Activated T-cell treated with anti-CD3 and anti-CD28 coated beads, Interleukin-2, amount 50 U/mL, for 1 hour (primary cell): Measurements from ENCODE around the gene SLC6A11.

Experiments used
- DNase-seq: peaks from one replicate; pipeline ENCODE4 v3.0.0-alpha.2; 2020

SLC6A11 gene

GRCh38 chr3:10933805-10934481 lies 117.9 kb downstream of the SLC6A11 start:
- DNase-seq, result no peak

- no peak for DNase-seq
These were observed 119.0 kb downstream of the SLC6A11 start for GRCh38 chr3:10935028-10935427.

DNA sequence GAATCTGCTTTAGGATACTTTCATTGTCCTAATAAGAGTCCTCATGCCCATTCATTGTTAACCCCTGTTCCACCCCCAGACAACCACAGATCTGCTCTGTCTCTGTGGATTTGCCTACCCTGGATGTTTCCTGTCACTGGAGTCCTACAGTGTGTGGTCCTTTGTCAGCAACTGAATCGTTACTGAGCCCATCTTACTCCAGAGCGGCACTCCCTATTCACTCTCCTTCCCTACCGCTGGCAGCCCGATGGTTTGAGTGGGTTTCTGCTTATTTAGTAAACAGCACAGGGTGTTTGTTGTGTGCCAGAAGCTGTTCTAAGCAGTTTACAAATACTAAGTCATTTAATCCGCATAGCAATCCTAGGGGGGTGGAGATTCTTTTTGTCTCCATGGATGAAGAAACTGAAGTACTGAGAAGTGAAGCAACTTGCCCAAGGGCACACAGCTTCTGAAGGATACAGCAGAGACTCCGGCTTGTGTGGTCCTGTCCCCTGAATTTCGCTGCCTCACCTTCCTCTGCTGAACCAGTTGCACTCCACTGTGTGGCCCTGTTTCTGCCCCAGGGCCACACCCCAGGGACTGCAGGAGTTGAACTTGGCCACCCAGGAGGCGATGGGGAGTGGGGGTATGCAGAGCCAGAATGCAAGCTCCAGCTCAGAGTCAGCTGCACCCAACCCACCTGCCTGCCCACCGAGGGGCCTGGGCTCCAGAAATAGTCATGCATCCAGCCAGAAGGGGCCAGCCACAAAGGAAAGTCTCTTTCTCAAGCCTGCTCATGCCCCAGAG lies 120.0 kb downstream of the SLC6A11 start:
- no peak for DNase-seq

DNA sequence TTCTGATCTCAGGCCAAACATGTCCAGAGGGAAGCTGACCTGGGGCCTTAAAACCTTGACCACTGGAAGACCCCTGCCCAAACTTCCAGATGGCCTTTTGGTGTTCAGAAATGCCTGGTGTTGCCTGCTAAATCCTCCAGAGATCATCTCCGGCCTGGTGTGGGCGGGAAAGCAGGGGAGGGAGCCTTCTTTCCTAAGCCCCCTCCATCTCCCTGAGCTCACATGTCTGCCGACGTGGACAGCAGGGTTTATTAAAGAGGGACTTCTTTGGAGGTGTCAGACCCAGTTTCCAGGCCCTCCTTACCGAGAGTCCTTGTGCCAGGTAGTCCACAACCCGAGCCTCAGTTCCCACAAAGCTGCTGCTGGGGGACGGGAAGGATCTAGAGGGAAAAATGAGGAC lies 120.7 kb downstream of the SLC6A11 start:
- DNase-seq, result no peak

DNA sequence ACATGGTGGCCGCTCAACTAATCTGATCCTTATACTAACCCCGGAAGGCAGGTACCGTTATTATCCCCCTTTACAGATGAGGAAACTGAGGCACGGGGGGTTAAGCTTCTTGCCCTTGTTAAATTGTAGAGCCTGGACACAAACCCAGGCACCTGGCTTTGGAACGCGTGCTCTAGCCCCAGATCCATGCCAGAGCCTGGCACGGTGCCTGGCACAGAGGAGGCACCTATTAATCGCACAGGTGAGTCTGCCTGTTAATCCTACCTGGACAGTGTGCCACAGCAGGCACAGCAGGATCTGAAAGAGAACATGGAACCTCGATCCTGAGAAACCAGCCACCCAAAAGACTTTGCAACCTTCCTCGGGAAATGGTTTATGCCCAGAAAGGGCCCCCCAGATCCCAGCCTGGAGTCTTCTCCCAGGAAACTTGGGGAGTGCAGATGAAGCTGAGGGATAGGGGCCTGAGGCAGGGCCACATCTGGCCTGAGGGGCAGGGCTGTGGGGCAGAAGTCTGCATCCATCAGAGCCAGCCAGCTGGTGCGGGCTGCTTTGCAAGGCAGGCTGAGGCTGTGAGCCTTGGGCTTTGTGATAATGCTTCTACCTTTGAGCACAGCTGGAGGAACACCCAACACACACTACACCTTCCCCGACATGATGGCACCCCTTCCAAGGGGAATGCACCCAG lies 121.3 kb downstream of the SLC6A11 start:
- DNase-seq, result no peak

GRCh38 chr3:10939556-10939955 lies 123.5 kb downstream of the SLC6A11 start:
- DNase-seq, result no peak

DNA sequence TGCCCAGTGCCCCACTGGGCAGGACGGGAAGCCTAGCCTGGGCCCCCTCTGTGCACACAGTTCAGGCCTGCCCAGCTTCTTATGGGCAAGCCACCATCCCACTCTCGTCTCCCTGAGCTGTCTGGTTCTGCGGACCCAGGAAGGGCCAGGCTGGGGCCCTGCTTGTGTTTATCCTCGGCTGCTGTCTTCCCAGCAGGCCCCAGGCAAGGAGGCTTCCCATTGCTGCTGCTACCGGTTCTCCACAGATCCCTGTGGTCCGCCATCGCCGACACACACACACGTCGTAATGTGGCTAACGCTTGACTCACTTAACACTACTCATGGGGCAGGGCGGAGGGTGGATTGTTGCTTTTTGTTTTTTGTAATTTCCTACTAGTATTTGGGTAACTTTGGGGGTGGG lies 124.1 kb downstream of the SLC6A11 start:
- no peak for DNase-seq

GRCh38 chr3:10941972-10942371 lies 125.9 kb downstream of the SLC6A11 start:
- DNase-seq, result peak; percentile 26

DNA sequence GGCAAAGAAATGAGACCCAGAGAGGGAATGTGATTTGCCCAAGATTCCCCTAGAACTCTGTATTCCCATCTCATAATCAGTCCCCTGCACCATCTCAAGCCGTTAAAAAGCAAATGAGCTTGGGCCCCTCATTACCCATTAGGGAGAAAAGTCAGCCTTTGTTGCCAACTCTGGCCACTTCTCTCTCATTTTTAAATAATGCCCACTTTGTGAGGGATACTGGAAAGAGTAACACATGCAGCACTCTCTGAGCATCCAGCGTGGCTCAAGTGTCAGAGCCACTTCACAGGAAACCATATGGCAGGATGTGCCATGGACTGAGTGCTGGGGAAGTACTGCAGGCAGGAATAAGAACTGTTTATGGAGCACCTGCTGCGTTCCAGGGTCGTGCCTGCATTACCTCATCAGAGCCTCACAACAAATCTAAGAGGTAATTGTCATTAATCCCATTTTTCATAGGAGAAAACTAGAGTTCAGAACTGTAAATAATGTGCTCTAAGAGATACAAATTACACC lies 126.7 kb downstream of the SLC6A11 start:
- no peak for DNase-seq

GRCh38 chr3:10944866-10945265 lies 128.8 kb downstream of the SLC6A11 start:
- DNase-seq, result no peak

DNA sequence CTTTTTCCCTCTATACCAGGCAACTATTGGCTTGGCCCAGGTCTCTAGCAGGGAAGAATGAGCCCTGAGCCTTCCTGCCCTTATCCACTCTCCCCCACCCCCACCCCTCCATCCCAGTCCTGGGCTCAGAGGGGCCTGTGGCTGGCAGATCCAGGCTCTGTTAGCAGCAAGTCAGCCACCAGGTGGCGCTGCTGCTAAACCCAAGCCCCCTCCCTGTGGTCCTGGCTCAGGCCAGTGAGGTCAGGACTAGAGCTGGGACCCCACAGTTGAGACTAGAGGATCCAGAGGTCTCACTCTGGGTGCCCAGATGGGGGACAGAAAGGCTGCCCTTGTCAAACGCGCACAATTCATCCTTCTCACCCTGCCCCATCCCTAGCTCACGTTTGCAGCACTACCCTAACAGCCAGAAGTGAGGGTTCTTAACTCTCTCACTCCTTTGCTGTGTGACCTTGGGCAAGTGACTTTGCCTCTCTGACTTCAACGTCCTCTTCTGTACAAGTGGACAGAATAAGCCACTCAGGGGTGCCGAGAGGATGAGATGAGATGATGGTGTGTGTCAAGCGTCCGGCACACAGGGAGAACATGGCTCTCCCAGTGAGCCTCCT lies 129.8 kb downstream of the SLC6A11 start:
- DNase-seq, result peak; percentile 46

GRCh38 chr3:10946526-10946925 lies 130.5 kb downstream of the SLC6A11 start:
- DNase-seq, result no peak

DNA sequence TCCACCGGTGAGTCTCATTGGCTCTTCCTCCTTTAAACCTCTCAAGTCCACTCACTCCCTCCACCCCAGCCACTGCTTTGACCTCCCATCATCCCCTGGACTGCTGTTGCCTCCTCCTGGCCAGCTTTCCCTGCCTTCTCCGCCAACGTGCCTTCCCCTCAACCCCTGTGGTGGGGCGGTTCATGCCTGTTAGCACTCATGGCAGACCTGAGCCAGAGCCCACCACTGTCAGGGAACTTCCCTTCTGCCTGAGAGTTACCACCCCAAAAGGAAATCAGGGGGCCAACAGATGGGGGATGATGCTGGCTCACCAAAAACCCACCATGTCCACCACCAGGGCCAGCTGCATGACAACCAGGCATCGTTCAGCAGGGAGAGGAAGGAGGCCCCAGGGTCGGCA lies 132.3 kb downstream of the SLC6A11 start:
- DNase-seq, result no peak

- DNase-seq, result no peak
These were observed 133.2 kb downstream of the SLC6A11 start for GRCh38 chr3:10949197-10949596.

- DNase-seq, result no peak
These were observed 134.7 kb downstream of the SLC6A11 start for GRCh38 chr3:10950476-10951294.

GRCh38 chr3:10951295-10951926 lies 135.4 kb downstream of the SLC6A11 start:
- no peak for DNase-seq

DNA sequence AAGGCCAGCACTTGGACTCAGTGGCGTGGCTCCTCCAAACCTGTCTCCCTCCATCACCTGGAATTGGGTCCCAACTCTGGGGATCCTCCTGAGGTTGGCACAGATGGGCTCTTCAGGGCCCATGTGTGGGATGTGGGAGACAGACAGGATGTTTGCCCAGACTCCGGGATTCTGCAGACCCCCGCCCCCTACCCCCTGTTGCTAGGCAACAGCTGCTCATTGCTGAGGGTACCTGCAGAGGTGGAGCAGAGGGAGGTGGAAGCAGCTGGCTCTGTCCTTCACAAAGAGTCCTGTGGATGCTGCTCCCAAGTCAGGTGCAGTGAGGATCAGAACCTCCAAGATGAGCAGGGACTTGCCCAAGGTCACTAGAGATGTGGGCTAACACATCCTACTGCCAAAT lies 136.5 kb downstream of the SLC6A11 start:
- DNase-seq, result no peak

DNA sequence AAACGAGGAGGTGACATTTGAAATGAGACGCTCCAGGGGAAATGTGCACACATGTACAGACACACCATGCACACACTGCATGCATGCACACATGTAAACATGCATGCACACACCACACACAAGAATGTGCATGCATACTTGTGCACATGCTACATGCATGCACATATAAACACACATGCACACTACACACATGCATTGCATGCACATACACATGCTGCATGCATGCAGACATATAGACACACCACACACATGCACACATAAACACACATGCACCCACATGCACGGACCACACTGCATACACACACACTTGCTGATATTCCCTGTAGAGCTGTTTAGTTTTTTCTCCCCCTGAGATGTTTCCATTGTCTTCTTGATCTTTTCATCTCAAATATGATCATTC lies 138.7 kb downstream of the SLC6A11 start:
- no peak for DNase-seq

DNA sequence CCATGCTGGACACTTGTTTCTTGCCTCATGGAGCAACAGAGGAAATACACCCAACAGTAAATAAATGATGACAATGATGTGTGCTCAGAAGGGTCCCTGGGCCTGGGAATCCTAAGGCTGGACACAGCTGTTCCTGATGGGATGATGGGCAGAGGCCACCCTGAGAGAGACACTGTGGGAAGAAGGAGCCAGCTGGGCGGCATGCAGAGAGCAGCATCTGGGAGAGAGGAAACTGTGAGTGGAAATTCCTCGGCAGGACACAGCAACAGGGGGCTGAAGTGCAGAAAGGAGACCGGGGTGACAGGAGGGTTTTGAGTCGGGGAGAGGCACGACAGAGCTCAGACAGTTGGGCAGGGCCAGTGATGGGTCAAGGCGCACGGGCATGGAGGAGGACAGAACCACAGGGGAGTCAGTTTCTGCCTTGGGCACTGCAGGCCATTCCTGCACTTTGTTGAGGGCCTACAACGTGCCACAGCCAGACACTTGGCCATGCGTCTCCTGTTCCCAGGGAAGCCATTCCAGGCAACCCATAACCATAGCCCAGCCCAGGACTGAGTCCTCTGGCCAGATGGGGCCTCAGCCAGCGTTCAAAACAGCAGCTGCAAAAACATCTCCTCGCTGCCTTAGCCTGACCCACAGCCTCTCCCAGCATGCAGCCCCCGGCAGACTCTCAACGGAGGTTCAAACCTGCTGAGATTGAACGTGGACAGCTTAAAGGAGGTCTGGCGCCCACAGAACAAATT lies 139.9 kb downstream of the SLC6A11 start:
- no peak for DNase-seq

- DNase-seq, result no peak
These were observed 140.5 kb downstream of the SLC6A11 start for GRCh38 chr3:10956531-10956930.

GRCh38 chr3:10956986-10957385 lies 141.0 kb downstream of the SLC6A11 start:
- no peak for DNase-seq
